ENCODE measurements around the gene TESMIN. TPM values are rescaled to one million over a fixed set of nuclear protein-coding genes. Genes with fewer than 3 reads are reported as not detected.

The TESMIN gene
- total RNA-seq, 1 experiment from 2014 or later, result 78.8 TPM

GRCh38 chr11:68778205-68778604 lies 26.9 kb upstream of the TESMIN start:
- Mint-ChIP-seq H3K36me3 (peaks cover 38% of the 10 kb centered on the region), H3K27me3 (ENCODE audit: low read depth) (no peaks in the 10 kb centered on the region), H3K9me3 (no peaks in the 10 kb centered on the region), H3K4me3 (no peak overlapping the region), H3K27ac (no peak overlapping the region), H3K4me1 (peaks cover 9% of the 10 kb centered on the region)
- ATAC-seq (no peak), DNase-seq (ENCODE audit: low spot score) (no peak)
- CTCF ChIA-PET, result interaction anchor here (2.1 kb wide), 1 partner anchor 20 kb away, joined by 7 read pairs; no protein-coding TSS in a partner anchor
- POLR2A ChIA-PET, result no interaction called here
- no peak for TF ChIP-seq ZNF532 (CRISPR knock-in tag; IDR thresholded peaks at IDR 0.05; ENCODE audit: borderline replicate concordance)
- TF ChIP-seq CDX4 (CRISPR knock-in tag; IDR thresholded peaks at IDR 0.05; ENCODE audit: borderline replicate concordance), result no peak
- no peak for TF ChIP-seq FOXP1 (CRISPR knock-in tag; IDR thresholded peaks at IDR 0.05; ENCODE audit: borderline replicate concordance)
- TF ChIP-seq JUN (CRISPR knock-in tag; IDR thresholded peaks at IDR 0.05), result no peak
- no peak for TF ChIP-seq MLX (CRISPR knock-in tag; IDR thresholded peaks at IDR 0.05)
- no peak for TF ChIP-seq TCF7 (CRISPR knock-in tag; IDR thresholded peaks at IDR 0.05; ENCODE audit: low read depth)
- TF ChIP-seq PRRX2 (CRISPR knock-in tag; IDR thresholded peaks at IDR 0.05), result no peak
- no peak for TF ChIP-seq ESRRA (CRISPR knock-in tag; IDR thresholded peaks at IDR 0.05; ENCODE audit: borderline replicate concordance)
- no peak for TF ChIP-seq GABPB1 (CRISPR knock-in tag; IDR thresholded peaks at IDR 0.05)
- no peak for TF ChIP-seq ZNF425 (CRISPR knock-in tag; conservative IDR thresholded peaks at IDR 0.05)
- TF ChIP-seq MXD4 (CRISPR knock-in tag; IDR thresholded peaks at IDR 0.05; ENCODE audit: borderline replicate concordance), result no peak
- TF ChIP-seq MYBL2 (CRISPR knock-in tag; IDR thresholded peaks at IDR 0.05), result no peak
- no peak for TF ChIP-seq ZNF281 (CRISPR knock-in tag; IDR thresholded peaks at IDR 0.05)
- TF ChIP-seq NFATC4 (CRISPR knock-in tag; IDR thresholded peaks at IDR 0.05), result no peak
- TF ChIP-seq ZNF263 (CRISPR knock-in tag; IDR thresholded peaks at IDR 0.05; ENCODE audit: low read depth), result no peak
- no peak for TF ChIP-seq CBFB (CRISPR knock-in tag; IDR thresholded peaks at IDR 0.05; ENCODE audit: low read depth)
- no peak for TF ChIP-seq AFF4 (CRISPR knock-in tag; IDR thresholded peaks at IDR 0.05; ENCODE audit: borderline replicate concordance)
- no peak for TF ChIP-seq PRDM15 (CRISPR knock-in tag; IDR thresholded peaks at IDR 0.05)
